Osteoblast (primary cell): ENCODE data around the gene RBPJ. TPM values are rescaled to one million over a fixed set of nuclear protein-coding genes. Genes with fewer than 3 reads are reported as not detected.

Experiments used
- DNase-seq: peaks from one replicate; pipeline ENCODE4 v3.0.0; 2011; ENCODE audit warnings: low spot score, mixed read lengths; ENCODE audit not compliant: insufficient read length; ENCODE audit errors: missing footprints
- H2AFZ ChIP-seq: 2 replicates; pipeline ENCODE4 v1.6.0; 2011; ENCODE audit warnings: mild to moderate bottlenecking, low read length
- H3K27ac ChIP-seq: 2 replicates; pipeline ENCODE4 v1.5.1; 2011; ENCODE audit warnings: mild to moderate bottlenecking, low read depth, low read length, moderate library complexity
- H3K27me3 ChIP-seq: 2 replicates; pipeline ENCODE4 v1.6.0; 2012; ENCODE audit warnings: mild to moderate bottlenecking, control low read depth, inconsistent platforms, low read length, moderate library complexity; ENCODE audit not compliant: insufficient read depth
- H3K36me3 ChIP-seq: 2 replicates; pipeline ENCODE4 v1.5.1; 2011; ENCODE audit warnings: mild to moderate bottlenecking, low read length, control low read depth, moderate library complexity; ENCODE audit not compliant: insufficient read depth
- H3K4me1 ChIP-seq: 2 replicates; pipeline ENCODE4 v1.5.1; 2011; ENCODE audit warnings: mild to moderate bottlenecking, low read length, control low read depth, moderate library complexity; ENCODE audit not compliant: insufficient read depth
- H3K4me2 ChIP-seq: 2 replicates; pipeline ENCODE4 v1.6.0; 2011; ENCODE audit warnings: mild to moderate bottlenecking, low read length; ENCODE audit not compliant: insufficient read depth
- H3K4me3 ChIP-seq: fragments of 200-600 bp; sonication (generic); 3 replicates; pipeline ENCODE4 v1.5.1; 2012; ENCODE audit warnings: mild to moderate bottlenecking, low read length, inconsistent platforms; ENCODE audit not compliant: insufficient read depth
- H3K79me2 ChIP-seq: 2 replicates; pipeline ENCODE4 v1.6.0; 2012; ENCODE audit warnings: mild to moderate bottlenecking, low read length, control low read depth, inconsistent platforms; ENCODE audit not compliant: insufficient read depth
- H3K9me3 ChIP-seq: 2 replicates; pipeline ENCODE4 v1.5.1; 2011; ENCODE audit warnings: low read depth, low read length, control low read depth
- H4K20me1 ChIP-seq: 2 replicates; pipeline ENCODE4 v1.6.0; 2012; ENCODE audit warnings: mild to moderate bottlenecking, low read length, control low read depth; ENCODE audit not compliant: insufficient read depth
- CTCF ChIP-seq: IDR thresholded peaks from 2 replicates; pipeline ENCODE4 v1.5.1; 2011; ENCODE audit warnings: mild to moderate bottlenecking, low read depth, low read length, moderate library complexity; ENCODE audit errors: extremely low read depth
- total RNA-seq: library from RNA; depleted of rRNA; stranded (reverse); fragments of >200 nt; gene quantifications from 2 replicates; pipeline ENCODE4 v1.2.3, GENCODE V29; 2012

Gene RBPJ
- total RNA-seq, 1 donor = 106 TPM

- no peak overlapping the region for H2AFZ ChIP-seq
- peaks cover 39% of the 10 kb centered on the region for H3K79me2 ChIP-seq
- H3K4me3 ChIP-seq = no peak overlapping the region
- no peaks in the 10 kb centered on the region for H3K27me3 ChIP-seq
- peaks cover 64% of the 10 kb centered on the region for H3K36me3 ChIP-seq
- no peaks in the 10 kb centered on the region for H3K9me3 ChIP-seq
- H3K4me1 ChIP-seq = peaks cover 9% of the 10 kb centered on the region
- H3K4me2 ChIP-seq = no peak overlapping the region
- H4K20me1 ChIP-seq = no peaks in the 10 kb centered on the region
- TF ChIP-seq CTCF = no peak
- no peak overlapping the region for H3K27ac ChIP-seq
- DNase-seq = no peak
Measured at GRCh38 chr4:26425953-26426352, 105.1 kb downstream of the RBPJ start.

- H3K4me2 ChIP-seq = no peak overlapping the region
- no peak for DNase-seq
- H4K20me1 ChIP-seq = no peaks in the 10 kb centered on the region
- H3K79me2 ChIP-seq = peaks cover 36% of the 10 kb centered on the region
- no peaks in the 10 kb centered on the region for H3K9me3 ChIP-seq
- no peak overlapping the region for H3K4me3 ChIP-seq
- no peak for TF ChIP-seq CTCF
- H2AFZ ChIP-seq = no peak overlapping the region
- H3K36me3 ChIP-seq = peaks cover 66% of the 10 kb centered on the region
- no peak overlapping the region for H3K27ac ChIP-seq
- H3K4me1 ChIP-seq = peaks cover 11% of the 10 kb centered on the region
- no peaks in the 10 kb centered on the region for H3K27me3 ChIP-seq
Measured at GRCh38 chr4:26426892-26427291, 106.1 kb downstream of the RBPJ start.

DNA sequence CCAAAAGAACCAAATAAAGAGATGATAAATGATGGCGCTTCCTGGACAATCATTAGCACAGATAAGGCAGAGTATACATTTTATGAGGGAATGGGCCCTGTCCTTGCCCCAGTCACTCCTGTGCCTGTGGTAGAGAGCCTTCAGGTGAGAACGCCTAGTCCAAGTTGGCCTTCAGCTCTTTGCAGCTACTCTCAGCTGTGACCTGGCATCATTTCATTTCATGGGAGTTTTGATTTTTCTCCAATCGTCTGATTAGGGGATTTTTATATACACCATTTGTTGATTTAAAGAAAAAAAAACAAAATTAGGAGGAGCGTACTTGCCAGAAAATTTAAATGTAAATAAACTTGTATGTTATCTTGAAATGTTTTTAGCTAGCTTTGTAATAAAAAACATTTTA is 109.1 kb downstream of the RBPJ start:
- Histone ChIP-seq H3K9me3 (no peaks in the 10 kb centered on the region), H3K36me3 (peaks cover 67% of the 10 kb centered on the region), H4K20me1 (no peaks in the 10 kb centered on the region), H3K79me2 (peaks cover 20% of the 10 kb centered on the region), H3K4me3 (no peak overlapping the region), H3K4me2 (no peak overlapping the region), H3K4me1 (peaks cover 11% of the 10 kb centered on the region), H3K27ac (no peak overlapping the region), H2AFZ (no peak overlapping the region), H3K27me3 (no peaks in the 10 kb centered on the region)
- no peak for DNase-seq
- TF ChIP-seq CTCF = no peak

GRCh38 chr4:26431461-26432180 is 110.8 kb downstream of the RBPJ start:
- H3K4me1 ChIP-seq = peaks cover 11% of the 10 kb centered on the region
- no peaks in the 10 kb centered on the region for H3K9me3 ChIP-seq
- no peak for TF ChIP-seq CTCF
- H2AFZ ChIP-seq = no peak overlapping the region
- no peak overlapping the region for H3K4me2 ChIP-seq
- peaks cover 55% of the 10 kb centered on the region for H3K36me3 ChIP-seq
- no peak overlapping the region for H3K4me3 ChIP-seq
- H4K20me1 ChIP-seq = no peaks in the 10 kb centered on the region
- H3K27ac ChIP-seq = no peak overlapping the region
- no peak for DNase-seq
- peaks cover 19% of the 10 kb centered on the region for H3K79me2 ChIP-seq
- H3K27me3 ChIP-seq = no peaks in the 10 kb centered on the region
